ENCODE results near the gene DPH5. TPM values are rescaled to one million over a fixed set of nuclear protein-coding genes. Genes with fewer than 3 reads are reported as not detected.

Gene DPH5
- total RNA-seq, 1 experiment from 2014 or later, result 76.8 TPM

DNA sequence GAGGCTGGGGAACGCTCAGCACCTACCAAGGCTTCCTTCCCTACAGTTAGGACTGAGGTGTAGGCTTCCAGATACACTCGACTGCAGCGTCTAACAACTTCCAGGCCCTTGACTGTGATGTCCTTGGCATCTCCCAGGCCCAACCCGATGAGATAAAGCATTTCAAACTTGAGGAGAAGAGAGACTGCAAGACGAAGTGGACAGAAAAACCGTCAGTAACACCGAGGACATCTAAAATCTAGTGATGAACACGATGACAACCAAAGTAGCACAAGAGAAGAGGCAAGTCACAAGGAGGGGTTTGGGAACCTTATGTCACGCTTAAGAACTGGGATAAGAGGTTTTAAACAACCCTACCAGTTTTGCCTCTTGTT, 314 bp downstream of the DPH5 start:
- ChIA-PET CTCF (interaction anchor here (0.7 to 3.5 kb wide), 6 partner anchors 10 to 263 kb away, joined by 3 to 21 read pairs (median 4); no protein-coding TSS in a partner anchor), POLR2A (interaction anchor here (0.6 to 4.3 kb wide), 17 partner anchors 9 to 674 kb away, joined by 3 to 34 read pairs (median 4); partner anchors contain the start of genes S1PR1 and SLC30A7)
- BruUV-seq (replicated peaks), result TSS peak; percentile 75
- peaks cover 20% of the 10 kb centered on the region for H3K4me1 Mint-ChIP-seq (ENCODE audit: insufficient read depth, unreplicated experiment)
- intact Hi-C loops (cut with micrococcal nuclease), result loop anchor here (10.0 kb wide), 3 partner anchors 100 to 330 kb away; no protein-coding TSS in a partner anchor
- peak overlapping the region; percentile 79 for H3K27ac Mint-ChIP-seq (ENCODE audit: low read depth, unreplicated experiment)
- TF ChIP-seq, protein P1, sequence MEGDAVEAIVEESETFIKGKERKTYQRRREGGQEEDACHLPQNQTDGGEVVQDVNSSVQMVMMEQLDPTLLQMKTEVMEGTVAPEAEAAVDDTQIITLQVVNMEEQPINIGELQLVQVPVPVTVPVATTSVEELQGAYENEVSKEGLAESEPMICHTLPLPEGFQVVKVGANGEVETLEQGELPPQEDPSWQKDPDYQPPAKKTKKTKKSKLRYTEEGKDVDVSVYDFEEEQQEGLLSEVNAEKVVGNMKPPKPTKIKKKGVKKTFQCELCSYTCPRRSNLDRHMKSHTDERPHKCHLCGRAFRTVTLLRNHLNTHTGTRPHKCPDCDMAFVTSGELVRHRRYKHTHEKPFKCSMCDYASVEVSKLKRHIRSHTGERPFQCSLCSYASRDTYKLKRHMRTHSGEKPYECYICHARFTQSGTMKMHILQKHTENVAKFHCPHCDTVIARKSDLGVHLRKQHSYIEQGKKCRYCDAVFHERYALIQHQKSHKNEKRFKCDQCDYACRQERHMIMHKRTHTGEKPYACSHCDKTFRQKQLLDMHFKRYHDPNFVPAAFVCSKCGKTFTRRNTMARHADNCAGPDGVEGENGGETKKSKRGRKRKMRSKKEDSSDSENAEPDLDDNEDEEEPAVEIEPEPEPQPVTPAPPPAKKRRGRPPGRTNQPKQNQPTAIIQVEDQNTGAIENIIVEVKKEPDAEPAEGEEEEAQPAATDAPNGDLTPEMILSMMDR (IDR thresholded peaks at IDR 0.05; ENCODE audit: unreplicated experiment), result no peak
- H3K9me3 Mint-ChIP-seq (ENCODE audit: unreplicated experiment), result no peaks in the 10 kb centered on the region
- H3K27me3 Mint-ChIP-seq (ENCODE audit: insufficient read depth, unreplicated experiment), result no peaks in the 10 kb centered on the region
- H3K36me3 Mint-ChIP-seq (ENCODE audit: insufficient read depth, unreplicated experiment), result peaks cover 27% of the 10 kb centered on the region
- no peak for DNase-seq (ENCODE audit: unreplicated experiment)
- H3K4me3 Mint-ChIP-seq (ENCODE audit: unreplicated experiment), result peak overlapping the region; percentile 78

DNA sequence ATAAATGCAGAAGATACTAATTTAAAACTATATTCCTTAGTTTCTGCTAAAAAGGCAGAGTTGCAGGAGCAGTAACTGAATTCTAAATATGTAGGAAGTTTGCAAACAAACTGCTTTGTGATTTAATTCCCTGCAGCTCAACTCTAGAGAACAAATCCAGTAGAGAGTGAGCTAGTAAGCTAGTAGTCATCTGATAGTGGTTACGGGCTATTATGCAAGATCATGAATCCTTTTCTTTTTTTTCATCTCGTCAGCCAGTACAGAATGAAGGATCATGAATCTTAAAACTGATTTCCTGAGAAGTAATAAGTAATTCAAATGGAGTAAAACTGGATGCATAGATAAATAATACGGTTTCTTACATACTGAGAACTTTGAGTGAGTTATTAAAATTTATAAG, 3.3 kb downstream of the DPH5 start:
- Mint-ChIP-seq H3K9me3 (ENCODE audit: unreplicated experiment) (no peaks in the 10 kb centered on the region), H3K4me3 (ENCODE audit: unreplicated experiment) (no peak overlapping the region), H3K27ac (ENCODE audit: low read depth, unreplicated experiment) (no peak overlapping the region), H3K27me3 (ENCODE audit: insufficient read depth, unreplicated experiment) (no peaks in the 10 kb centered on the region), H3K36me3 (ENCODE audit: insufficient read depth, unreplicated experiment) (peaks cover 32% of the 10 kb centered on the region), H3K4me1 (ENCODE audit: insufficient read depth, unreplicated experiment) (peaks cover 15% of the 10 kb centered on the region)
- ChIA-PET POLR2A (interaction anchor here (0.6 to 1.7 kb wide), 7 partner anchors 9 to 214 kb away, joined by 3 to 9 read pairs (median 3); no protein-coding TSS in a partner anchor), CTCF (interaction anchor here (3.5 kb wide), 1 partner anchor 217 kb away, joined by 21 read pairs; no protein-coding TSS in a partner anchor)
- BruUV-seq (replicated peaks), result no TSS peak
- TF ChIP-seq, protein P1 (IDR thresholded peaks at IDR 0.05; ENCODE audit: unreplicated experiment), result no peak
- intact Hi-C loops (cut with micrococcal nuclease), result loop anchor here (10.0 kb wide), 3 partner anchors 97 to 333 kb away; no protein-coding TSS in a partner anchor
- peak; percentile 36 for DNase-seq (ENCODE audit: unreplicated experiment)

DNA sequence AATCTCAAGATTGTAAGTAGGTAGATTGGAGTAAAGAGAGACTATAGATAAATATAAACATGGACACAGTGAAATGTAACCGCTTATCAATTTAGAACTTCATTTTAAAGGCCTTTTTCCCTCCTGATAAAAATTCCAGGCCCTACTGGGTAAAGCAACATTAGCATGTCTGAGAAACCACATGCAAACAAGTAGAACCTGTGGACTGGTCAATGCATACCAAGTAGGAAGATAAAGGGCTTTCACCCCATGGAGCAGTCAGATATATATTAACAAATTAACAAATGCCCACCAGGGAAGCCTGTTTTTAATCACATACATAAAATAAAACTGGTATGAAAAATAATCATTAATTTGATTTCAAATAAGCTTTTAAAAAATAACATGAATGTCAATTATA, 8.1 kb downstream of the DPH5 start:
- Mint-ChIP-seq H3K27me3 (ENCODE audit: insufficient read depth, unreplicated experiment) (no peaks in the 10 kb centered on the region), H3K9me3 (ENCODE audit: unreplicated experiment) (no peaks in the 10 kb centered on the region), H3K4me3 (ENCODE audit: unreplicated experiment) (no peak overlapping the region), H3K4me1 (ENCODE audit: insufficient read depth, unreplicated experiment) (peaks cover 9% of the 10 kb centered on the region), H3K27ac (ENCODE audit: low read depth, unreplicated experiment) (peak overlapping the region; percentile 46), H3K36me3 (ENCODE audit: insufficient read depth, unreplicated experiment) (peaks cover 30% of the 10 kb centered on the region)
- no TSS peak for BruUV-seq (replicated peaks)
- TF ChIP-seq, protein P1 (IDR thresholded peaks at IDR 0.05; ENCODE audit: unreplicated experiment), result no peak
- no peak for DNase-seq (ENCODE audit: unreplicated experiment)
- ChIA-PET CTCF (interaction anchor here (1.2 kb wide), 1 partner anchor 221 kb away, joined by 3 read pairs; no protein-coding TSS in a partner anchor), POLR2A (interaction anchor here (1.2 kb wide), 1 partner anchor 21 kb away, joined by 3 read pairs; no protein-coding TSS in a partner anchor)
- intact Hi-C loops (cut with micrococcal nuclease), result no loop called here

DNA sequence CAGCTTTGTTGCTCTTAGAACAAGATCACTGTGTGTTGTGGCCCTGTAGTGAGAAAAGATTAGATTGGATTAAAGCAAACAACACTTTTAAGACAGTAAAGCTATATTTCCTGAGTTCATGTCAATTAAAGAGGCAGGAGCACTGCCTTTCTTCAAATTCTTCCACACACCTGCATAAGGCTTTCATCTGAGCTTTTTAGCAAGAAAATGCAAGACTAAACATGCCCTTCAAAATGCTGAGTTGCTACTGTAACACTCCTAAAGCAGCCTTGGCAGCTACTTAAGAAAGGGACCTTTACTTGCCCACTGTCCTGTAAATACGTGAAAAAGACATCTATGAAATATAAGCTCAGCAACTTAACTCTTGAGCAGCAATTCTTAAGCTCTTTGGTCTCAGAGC, 11.8 kb downstream of the DPH5 start:
- DNase-seq (ENCODE audit: unreplicated experiment), result no peak
- Mint-ChIP-seq H3K36me3 (ENCODE audit: insufficient read depth, unreplicated experiment) (peaks cover 24% of the 10 kb centered on the region), H3K4me1 (ENCODE audit: insufficient read depth, unreplicated experiment) (no peaks in the 10 kb centered on the region), H3K27me3 (ENCODE audit: insufficient read depth, unreplicated experiment) (no peaks in the 10 kb centered on the region), H3K4me3 (ENCODE audit: unreplicated experiment) (no peak overlapping the region), H3K9me3 (ENCODE audit: unreplicated experiment) (no peaks in the 10 kb centered on the region), H3K27ac (ENCODE audit: low read depth, unreplicated experiment) (peak overlapping the region; percentile 61)
- ChIA-PET POLR2A (interaction anchor here (0.6 to 3.4 kb wide), 8 partner anchors 8 to 318 kb away, joined by 3 to 30 read pairs (median 4); partner anchors contain the start of gene DPH5), CTCF (interaction anchor here (0.5 to 1.6 kb wide), 3 partner anchors 11 to 275 kb away, joined by 3 to 6 read pairs (median 3); no protein-coding TSS in a partner anchor)
- TF ChIP-seq, protein P1 (IDR thresholded peaks at IDR 0.05; ENCODE audit: unreplicated experiment), result no peak
- no TSS peak for BruUV-seq (replicated peaks)
- intact Hi-C loops (cut with micrococcal nuclease), result no loop called here

Measured in MCF 10A (cell line).